H9 (cell line): ENCODE measurements around the gene AMIGO1. TPM values are rescaled to one million over a fixed set of nuclear protein-coding genes. Genes with fewer than 3 reads are reported as not detected.

Experiments used
- DNase-seq: peaks from one replicate; pipeline ENCODE4 v3.0.0-alpha.2; 2017
- H2AFZ ChIP-seq: one replicate; pipeline ENCODE4 v1.6.1; 2013; ENCODE audit warnings: mild to moderate bottlenecking, low read length, control low read depth, moderate library complexity
- H2AK5ac ChIP-seq: 2 replicates; pipeline ENCODE4 v1.6.1; 2013; ENCODE audit warnings: low read length, control low read depth, mixed read lengths; ENCODE audit not compliant: insufficient read length
- H2BK120ac ChIP-seq: one replicate; pipeline ENCODE4 v1.6.1; 2013; ENCODE audit warnings: low read depth, mild to moderate bottlenecking, low read length, control low read depth, inconsistent platforms; ENCODE audit not compliant: poor library complexity, severe bottlenecking
- H2BK12ac ChIP-seq: 2 replicates; pipeline ENCODE4 v1.6.1; 2013; ENCODE audit warnings: low read length, control low read depth, mixed read lengths, low read depth; ENCODE audit not compliant: insufficient read length
- H2BK15ac ChIP-seq: 2 replicates; pipeline ENCODE4 v1.6.1; 2013; ENCODE audit warnings: low read depth, low read length, control low read depth
- H2BK20ac ChIP-seq: one replicate; pipeline ENCODE4 v1.6.1; 2013; ENCODE audit warnings: low read depth, mild to moderate bottlenecking, low read length, control low read depth, inconsistent platforms; ENCODE audit not compliant: poor library complexity, severe bottlenecking
- H2BK5ac ChIP-seq: 2 replicates; pipeline ENCODE4 v1.6.1; 2013; ENCODE audit warnings: low read length, control low read depth, mixed read lengths; ENCODE audit not compliant: insufficient read length
- H3K14ac ChIP-seq: 2 replicates; pipeline ENCODE4 v1.6.1; 2013; ENCODE audit warnings: low read length, control low read depth; ENCODE audit not compliant: insufficient read depth
- H3K18ac ChIP-seq: 2 replicates; pipeline ENCODE4 v1.6.1; 2013; ENCODE audit warnings: low read depth, mild to moderate bottlenecking, mixed read lengths, low read length, control low read depth; ENCODE audit not compliant: insufficient read length
- H3K23ac ChIP-seq: 2 replicates; pipeline ENCODE4 v1.6.1; 2013; ENCODE audit warnings: low read length, control low read depth, mixed read lengths, low read depth; ENCODE audit not compliant: insufficient read length
- H3K23me2 ChIP-seq: 2 replicates; pipeline ENCODE4 v1.6.1; 2013; ENCODE audit warnings: low read depth, mild to moderate bottlenecking, mixed read lengths, low read length, control low read depth; ENCODE audit not compliant: insufficient read length, poor library complexity, severe bottlenecking
- H3K27ac ChIP-seq: 2 replicates; pipeline ENCODE4 v1.5.1; 2013; ENCODE audit warnings: low read length, control low read depth, mixed read lengths, low read depth; ENCODE audit not compliant: insufficient read length
- H3K27me3 ChIP-seq: 2 replicates; pipeline ENCODE4 v1.6.1; 2013; ENCODE audit warnings: low read length, control low read depth, inconsistent platforms; ENCODE audit not compliant: insufficient read depth
- H3K4ac ChIP-seq: 2 replicates; pipeline ENCODE4 v1.6.1; 2013; ENCODE audit warnings: low read depth, mild to moderate bottlenecking, control low read depth, inconsistent platforms, low read length, moderate library complexity
- H3K4me1 ChIP-seq: 2 replicates; pipeline ENCODE4 v1.6.1; 2013; ENCODE audit warnings: low read length, control low read depth, inconsistent platforms; ENCODE audit not compliant: insufficient read depth
- H3K4me2 ChIP-seq: 2 replicates; pipeline ENCODE4 v1.6.1; 2013; ENCODE audit warnings: low read length, control low read depth, mixed read lengths; ENCODE audit not compliant: insufficient read length, insufficient read depth
- H3K56ac ChIP-seq: 2 replicates; pipeline ENCODE4 v1.6.1; 2013; ENCODE audit warnings: low read depth, mild to moderate bottlenecking, mixed read lengths, low read length, control low read depth; ENCODE audit not compliant: insufficient read length
- H3K79me1 ChIP-seq: 2 replicates; pipeline ENCODE4 v1.6.1; 2013; ENCODE audit warnings: low read depth, mild to moderate bottlenecking, moderate library complexity, low read length, control low read depth, inconsistent platforms; ENCODE audit not compliant: insufficient read depth, poor library complexity, severe bottlenecking
- H3K79me2 ChIP-seq: 2 replicates; pipeline ENCODE4 v1.6.1; 2013; ENCODE audit warnings: low read length, control low read depth, inconsistent platforms; ENCODE audit not compliant: insufficient read depth
- H3K9ac ChIP-seq: 2 replicates; pipeline ENCODE4 v1.6.1; 2013; ENCODE audit warnings: low read length, control low read depth, mixed read lengths; ENCODE audit not compliant: insufficient read length; ENCODE audit errors: extremely low read depth
- H3K9me3 ChIP-seq: one replicate; pipeline ENCODE4 v1.6.1; 2013; ENCODE audit warnings: low read depth, low read length, inconsistent platforms; ENCODE audit not compliant: control insufficient read depth
- H3T11ph ChIP-seq: one replicate; pipeline ENCODE4 v1.6.1; 2013; ENCODE audit warnings: mild to moderate bottlenecking, low read length, control low read depth, inconsistent platforms
- H4K20me1 ChIP-seq: one replicate; pipeline ENCODE4 v1.6.1; 2013; ENCODE audit not compliant: control insufficient read depth, insufficient read length, insufficient read depth
- H4K5ac ChIP-seq: 2 replicates; pipeline ENCODE4 v1.6.1; 2013; ENCODE audit warnings: low read depth, mild to moderate bottlenecking, mixed read lengths, low read length, control low read depth; ENCODE audit not compliant: insufficient read length
- H4K8ac ChIP-seq: replicated peaks from 2 replicates; pipeline ENCODE4 v1.6.1; 2013; ENCODE audit warnings: low read length, control low read depth, mixed read lengths, low read depth; ENCODE audit not compliant: insufficient read length
- H4K91ac ChIP-seq: 2 replicates; pipeline ENCODE4 v1.6.1; 2013; ENCODE audit warnings: low read depth, mild to moderate bottlenecking, moderate library complexity, mixed read lengths, low read length, control low read depth; ENCODE audit not compliant: insufficient read length
- H3K27ac Mint-ChIP-seq, 3 experiments: 2 replicates in 2 of 3; 3 replicates in 1 of 3; pipeline ENCODE4 v1.8.0; 2020 to 2021; ENCODE audit warnings: mixed read lengths in 3 of 3, mild to moderate bottlenecking in 1 of 3, moderate library complexity in 1 of 3
- H3K27me3 Mint-ChIP-seq: 2 replicates; pipeline ENCODE4 v1.8.0; 2021; ENCODE audit warnings: low read depth, mild to moderate bottlenecking, moderate library complexity, mixed read lengths
- H3K36me3 Mint-ChIP-seq, 3 experiments: 2 replicates in 2 of 3; 3 replicates in 1 of 3; pipeline ENCODE4 v1.8.0; 2020 to 2021; ENCODE audit warnings: low read depth in 3 of 3, mixed read lengths in 3 of 3; ENCODE audit not compliant: insufficient read depth in 1 of 3
- H3K4me1 Mint-ChIP-seq, 2 experiments: 2 replicates each; pipeline ENCODE4 v1.8.0; 2020; ENCODE audit warnings: mixed read lengths in 2 of 2
- H3K4me3 Mint-ChIP-seq, 2 experiments: 2 replicates in 1 of 2; 3 replicates in 1 of 2; pipeline ENCODE4 v1.8.0; 2020 to 2021; ENCODE audit warnings: mild to moderate bottlenecking in 2 of 2, mixed read lengths in 2 of 2, moderate library complexity in 1 of 2
- H3K9me3 Mint-ChIP-seq, 2 experiments: 2 replicates in 1 of 2; 3 replicates in 1 of 2; pipeline ENCODE4 v1.8.0; 2020; ENCODE audit warnings: mild to moderate bottlenecking in 2 of 2, mixed read lengths in 2 of 2, moderate library complexity in 1 of 2
- CTCF ChIP-seq: fragments of 200-600 bp; sonication (generic); conservative IDR thresholded peaks from 3 replicates; pipeline ENCODE4 v1.8.0; 2021; ENCODE audit warnings: antibody characterized with exemption, mild to moderate bottlenecking
- WGBS: extraction: QIAGEN DNeasy Blood & Tissue Kit; methylation state at CpG from one replicate; pipeline ENCODE4 v1.1.7; 2013; ENCODE audit warnings: missing lambda C conversion rate, low lambda C conversion rate, mixed read lengths; ENCODE audit not compliant: insufficient read length; ENCODE audit errors: extremely low coverage; 5-methylcytosine and 5-hydroxymethylcytosine counted together
- total RNA-seq: library from RNA; stranded (reverse); gene quantifications from 2 replicates; pipeline ENCODE4 v1.2.1, GENCODE V29; 2021

AMIGO1 gene
- total RNA-seq, 1 experiment from 2014 or later: 4.1 TPM

DNA sequence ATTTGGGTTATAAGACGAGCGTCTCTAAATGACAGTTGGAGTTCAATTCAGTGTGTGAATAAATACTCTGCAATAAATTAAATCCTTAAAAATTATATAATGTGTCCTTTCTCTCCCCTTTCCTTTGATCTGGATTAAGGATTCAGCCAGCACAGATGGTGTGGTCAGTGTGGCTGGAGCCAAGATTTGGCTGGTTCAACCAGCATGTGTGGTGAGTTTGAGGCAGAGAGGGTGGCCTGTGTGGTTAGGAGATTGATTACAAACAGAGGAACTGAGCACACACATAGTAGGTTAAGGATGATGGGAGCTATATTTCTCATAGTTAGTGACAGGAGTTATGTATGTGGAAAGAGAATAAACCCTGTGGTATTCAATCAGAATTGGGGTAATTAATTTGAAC is 14.2 kb upstream of the AMIGO1 start:
- no peak overlapping the region for H3K27ac ChIP-seq
- H3K4me2 ChIP-seq: no peak overlapping the region
- no peak for DNase-seq
- H3K27me3 ChIP-seq: no peaks in the 10 kb centered on the region
- Mint-ChIP-seq H3K4me1 (peaks cover 0 to 3% of the 10 kb centered on the region in 2 experiments; a peak in 1 of 4 replicates), H3K27me3 (peaks cover 35% of the 10 kb centered on the region), H3K36me3 (no peaks in the 10 kb centered on the region), H3K4me3 (no peak overlapping the region), H3K9me3 (no peaks in the 10 kb centered on the region; a peak in 1 of 5 replicates), H3K27ac (no peak overlapping the region)
- H2AK5ac ChIP-seq: no peak overlapping the region
- no peak overlapping the region for H3K9ac ChIP-seq
- H4K20me1 ChIP-seq: no peaks in the 10 kb centered on the region
- H3K9me3 ChIP-seq: no peaks in the 10 kb centered on the region
- H3K14ac ChIP-seq: no peak overlapping the region
- no peak overlapping the region for H2BK5ac ChIP-seq
- no peaks in the 10 kb centered on the region for H3K79me2 ChIP-seq
- TF ChIP-seq CTCF: no peak
- H2AFZ ChIP-seq: no peak overlapping the region
- H3K4me1 ChIP-seq: no peaks in the 10 kb centered on the region
- no peak overlapping the region for H2BK12ac ChIP-seq
- H2BK120ac ChIP-seq: no peak overlapping the region
- H3K23ac ChIP-seq: no peak overlapping the region
- no peak overlapping the region for H2BK15ac ChIP-seq
- H3T11ph ChIP-seq: no peak overlapping the region
- no peaks in the 10 kb centered on the region for H3K23me2 ChIP-seq
- no peak overlapping the region for H4K91ac ChIP-seq
- H4K8ac ChIP-seq: no peak overlapping the region
- no CpG with 5 or more reads among the region's 2 CpGs for WGBS
- no peak overlapping the region for H2BK20ac ChIP-seq
- no peak overlapping the region for H3K4ac ChIP-seq
- H4K5ac ChIP-seq: no peak overlapping the region
- H3K56ac ChIP-seq: no peak overlapping the region
- no peak overlapping the region for H3K18ac ChIP-seq
- H3K79me1 ChIP-seq: no peaks in the 10 kb centered on the region
